GM18499 (cell line): ENCODE measurements around the gene CDKAL1.
"Not testable (repeated sequence)": the region's sequence is repeated elsewhere in the genome, so short reads cannot be mapped to it uniquely, and the experiment has no call there.

Source experiments
- ATAC-seq: cut with Tn5 transposase; IDR thresholded peaks from one replicate; pipeline ENCODE4 v1.9.1; 2021; ENCODE audit warnings: moderate number of reproducible peaks; ENCODE audit not compliant: insufficient read depth, unreplicated experiment

CDKAL1 gene

GRCh38 chr6:20702366-20702765, 168.1 kb downstream of the CDKAL1 start:
- ATAC-seq = no peak

DNA sequence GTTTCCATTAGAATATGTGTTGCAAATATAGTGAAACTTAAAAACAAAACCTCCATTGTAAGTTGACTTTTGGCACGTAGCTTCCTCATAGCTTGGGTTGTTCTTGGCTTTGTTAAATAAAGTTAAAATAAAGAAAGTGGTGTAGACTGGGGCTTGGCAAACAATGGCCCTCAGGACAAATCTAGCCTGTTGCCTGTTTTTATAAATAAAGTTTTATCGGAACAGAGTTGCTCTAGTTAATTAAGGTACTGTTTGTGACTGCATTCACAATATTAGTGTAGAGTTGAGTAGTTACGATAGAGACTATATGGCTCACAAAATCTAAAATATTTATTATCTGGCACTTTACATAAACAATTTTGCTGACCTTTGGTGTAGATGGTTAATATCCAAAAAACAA, 168.8 kb downstream of the CDKAL1 start:
- ATAC-seq = no peak

GRCh38 chr6:20704325-20705025, 170.2 kb downstream of the CDKAL1 start:
- ATAC-seq = no peak

GRCh38 chr6:20705741-20706140, 171.5 kb downstream of the CDKAL1 start:
- ATAC-seq = no peak

- ATAC-seq = no peak
These were observed 172.1 kb downstream of the CDKAL1 start for GRCh38 chr6:20706238-20706938.

DNA sequence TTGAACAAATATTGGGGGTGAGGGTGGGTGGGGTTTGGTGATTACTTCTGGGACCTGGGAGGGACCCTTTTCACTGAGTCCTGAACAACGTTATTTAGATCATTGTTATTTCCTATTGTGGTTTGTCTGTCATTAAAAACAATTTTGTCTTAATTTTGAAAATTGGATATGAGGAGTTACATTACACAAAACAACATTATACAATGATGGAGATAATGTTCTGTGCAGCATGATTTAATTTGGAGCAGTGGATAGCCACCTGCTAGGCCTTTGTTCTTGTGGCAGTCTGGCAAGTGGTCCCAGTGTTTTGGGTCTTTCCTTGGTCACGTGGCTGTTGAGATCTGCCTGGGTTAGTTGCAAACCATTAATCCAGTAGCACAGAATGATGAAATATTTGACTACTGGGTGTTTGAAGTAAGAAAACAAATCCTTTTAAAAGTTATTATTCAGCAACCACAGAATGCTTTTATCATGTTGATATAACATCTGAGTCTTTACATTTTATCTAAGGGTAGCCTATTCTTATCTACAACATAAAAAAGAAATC, 172.8 kb downstream of the CDKAL1 start:
- ATAC-seq = no peak

GRCh38 chr6:20707870-20708269, 173.6 kb downstream of the CDKAL1 start:
- no peak for ATAC-seq

GRCh38 chr6:20708367-20709124, 174.3 kb downstream of the CDKAL1 start:
- peak; percentile 37 for ATAC-seq

DNA sequence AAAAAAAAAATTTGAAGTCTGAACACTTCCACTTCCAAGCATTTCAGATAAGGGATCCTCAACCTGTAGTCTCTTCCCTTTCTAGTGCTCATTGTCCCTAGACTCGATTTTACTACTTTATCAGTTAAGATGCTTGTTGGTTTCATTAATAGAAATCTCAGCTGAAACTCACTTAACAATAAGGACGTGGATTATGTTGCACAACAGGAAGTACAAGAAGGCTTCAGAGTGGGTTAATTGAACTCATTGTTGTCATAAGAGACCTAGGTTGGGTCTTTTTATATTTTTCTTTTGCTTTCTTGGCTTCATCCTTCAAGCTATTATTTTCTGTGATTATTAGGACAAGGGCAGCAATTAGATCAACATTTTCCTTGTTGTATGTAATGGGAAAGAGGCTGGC, 175.2 kb downstream of the CDKAL1 start:
- no peak for ATAC-seq

DNA sequence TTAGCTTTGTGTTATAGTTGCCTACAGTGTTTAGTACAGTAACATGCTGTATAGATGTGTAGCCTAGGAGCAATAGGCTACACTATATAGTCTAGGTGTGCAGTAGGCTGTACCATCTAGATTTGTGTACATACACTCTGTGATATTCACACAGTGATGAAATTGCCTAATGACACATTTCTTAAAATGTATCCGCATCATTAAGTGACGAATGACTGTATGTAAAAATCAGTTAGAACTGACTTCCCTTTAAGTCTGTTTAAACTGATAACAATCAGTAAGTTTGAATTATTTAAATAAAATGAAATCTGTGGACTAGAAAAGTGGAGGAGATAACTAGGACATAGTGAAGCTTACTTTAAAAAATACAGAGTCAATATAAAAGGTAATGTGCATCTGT, 176.1 kb downstream of the CDKAL1 start:
- ATAC-seq = no peak

DNA sequence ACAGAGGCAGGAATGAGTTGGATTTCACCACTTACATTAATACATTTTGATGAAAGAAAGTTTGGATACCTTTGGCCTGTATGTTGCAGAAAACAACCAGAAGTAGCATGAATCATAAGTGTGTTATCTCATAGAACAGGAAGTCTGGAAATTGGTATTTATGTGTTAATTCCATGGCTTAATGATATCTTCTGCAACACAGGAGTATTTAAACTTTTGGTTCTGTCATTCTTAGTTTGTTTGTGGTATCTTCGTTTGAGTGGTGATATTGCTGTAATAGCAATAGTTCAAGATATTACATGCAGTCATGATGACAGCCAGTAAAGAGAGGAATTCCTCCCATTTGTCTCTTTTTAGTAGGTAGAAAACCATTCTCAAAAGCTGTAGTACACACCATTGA, 177.3 kb downstream of the CDKAL1 start:
- no peak for ATAC-seq

- ATAC-seq = no peak
These were observed 177.8 kb downstream of the CDKAL1 start for GRCh38 chr6:20712011-20712410.

GRCh38 chr6:20715135-20715806, 181.0 kb downstream of the CDKAL1 start:
- ATAC-seq = no peak

DNA sequence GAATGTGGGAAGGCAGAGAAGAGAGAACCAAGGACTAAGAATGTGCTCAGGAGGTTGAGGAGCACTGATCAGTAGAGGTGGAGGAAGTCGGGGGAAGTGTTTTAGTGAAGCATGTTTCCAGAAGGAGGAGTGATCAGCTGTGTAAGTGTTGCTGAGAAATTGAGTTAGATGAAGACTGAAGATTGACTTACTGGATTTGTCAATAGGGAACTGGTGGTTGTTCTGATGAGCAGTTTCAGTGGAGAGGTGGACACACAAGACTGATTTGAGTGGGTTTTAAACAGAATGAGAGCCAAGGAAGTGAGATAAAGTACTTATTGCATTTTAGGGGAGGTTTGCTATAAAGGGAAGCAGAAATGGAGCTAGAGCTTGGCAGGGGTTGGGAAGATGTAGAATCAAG, 182.6 kb downstream of the CDKAL1 start:
- peak; percentile 82 for ATAC-seq

GRCh38 chr6:20717743-20718142, 183.5 kb downstream of the CDKAL1 start:
- ATAC-seq = no peak

DNA sequence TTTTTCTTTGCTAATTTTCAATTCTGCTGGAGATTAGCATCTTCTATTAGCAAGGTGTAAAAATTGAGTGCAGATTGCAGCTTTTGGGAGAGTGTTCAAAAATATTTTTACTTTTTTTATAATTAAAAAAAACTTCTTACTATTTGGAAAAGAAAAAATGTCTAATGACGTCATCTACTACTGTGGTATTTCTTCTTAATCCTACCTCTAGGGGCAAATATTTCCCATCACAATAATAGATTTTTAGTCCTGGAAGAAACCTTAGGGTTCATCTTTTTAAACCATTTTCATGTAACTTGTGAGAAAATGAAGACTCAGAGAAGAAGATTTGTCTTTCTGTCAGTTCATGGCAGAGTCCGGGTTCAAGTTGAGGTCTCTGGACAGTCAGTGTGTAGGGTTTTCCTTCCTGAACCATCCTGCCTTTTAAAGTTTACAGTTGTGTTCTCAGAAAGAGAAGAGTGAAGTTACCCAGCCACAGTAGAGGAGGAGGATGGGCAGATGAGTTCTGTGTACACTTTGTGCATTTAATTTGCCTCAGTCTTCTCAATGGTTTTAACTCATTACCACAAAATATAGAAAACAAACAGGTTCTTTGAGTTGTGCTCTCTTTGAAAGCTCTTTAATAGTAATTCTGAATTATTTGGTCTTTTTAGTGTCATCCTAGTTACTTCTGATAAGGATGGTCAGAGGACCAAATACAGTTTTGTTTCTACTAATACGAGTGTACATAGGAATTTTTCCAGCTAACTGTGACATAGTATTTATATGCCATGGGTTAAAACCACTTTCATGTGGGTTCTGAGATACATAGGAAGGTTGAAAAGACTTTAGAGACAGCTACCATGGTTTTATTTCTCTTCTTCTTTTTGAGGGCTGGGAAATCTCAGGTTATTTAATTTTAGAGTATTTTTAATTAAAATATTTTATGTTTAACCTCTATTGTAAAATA, 184.7 kb downstream of the CDKAL1 start:
- no peak for ATAC-seq

DNA sequence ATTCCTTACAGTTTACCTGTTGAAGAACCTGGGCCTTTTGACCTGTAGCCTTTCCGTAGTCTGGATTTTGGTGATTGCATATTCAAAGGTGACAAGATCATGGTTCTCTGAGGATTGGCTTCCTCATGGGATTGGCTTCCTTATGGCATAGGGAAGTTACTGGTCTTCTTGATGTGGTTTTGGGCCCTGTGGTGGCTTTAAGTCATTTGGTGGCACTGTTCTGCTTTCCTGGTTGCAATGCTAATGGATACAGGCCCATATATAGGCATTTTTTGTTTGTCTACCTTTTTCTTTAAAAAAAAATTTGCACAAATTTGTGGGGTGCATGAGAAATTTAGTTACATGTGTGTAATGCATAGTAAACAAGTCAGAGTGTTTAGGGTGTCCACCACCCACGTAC, 185.7 kb downstream of the CDKAL1 start:
- no peak for ATAC-seq

GRCh38 chr6:20721121-20721520, 186.9 kb downstream of the CDKAL1 start:
- not testable (repeated sequence) for ATAC-seq

GRCh38 chr6:20722455-20722854, 188.2 kb downstream of the CDKAL1 start:
- no peak for ATAC-seq
